GM12892 (cell line): Measurements from ENCODE around the gene ADAT2.

ENCODE experiments used
- DNase-seq: peaks from one replicate; pipeline ENCODE4 v3.0.0; 2011; ENCODE audit not compliant: insufficient read length
- FAIRE-seq: peaks from 2 replicates; lab custom pipeline; 2011; peaks lifted over from hg19 to GRCh38; lab: Jason Lieb, UNC
- POLR2A ChIP-seq: IDR thresholded peaks from 2 replicates; pipeline ENCODE4 v1.6.1; 2011; ENCODE audit warnings: low read depth, low read length, control low read depth
- POLR2AphosphoS5 ChIP-seq: IDR thresholded peaks from 2 replicates; pipeline ENCODE4 v1.6.1; 2011; ENCODE audit warnings: low read depth, low read length, control low read depth
- TAF1 ChIP-seq: IDR thresholded peaks from 2 replicates; pipeline ENCODE4 v1.6.1; 2011; ENCODE audit warnings: low read depth, mild to moderate bottlenecking, control low read depth, low read length, borderline replicate concordance

Gene ADAT2

DNA sequence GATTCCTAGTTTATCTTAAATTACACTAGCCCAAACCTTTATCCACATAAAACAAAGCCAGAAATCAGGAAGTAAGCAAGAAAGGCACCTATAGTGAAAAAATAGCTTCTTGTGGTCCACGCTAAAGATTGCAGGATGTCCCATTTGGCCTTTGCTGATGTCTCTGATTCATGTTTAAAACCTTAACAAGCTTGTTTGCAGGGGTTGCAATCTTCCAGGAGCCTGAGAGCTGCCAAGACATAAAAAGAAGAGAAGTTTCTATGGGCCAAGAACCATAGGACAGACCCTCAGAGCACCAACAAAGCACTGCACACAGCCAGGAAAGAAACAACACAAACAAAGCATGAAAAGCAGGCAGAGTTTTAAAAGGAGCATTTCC is 49.4 kb downstream of the ADAT2 start:
- DNase-seq (no peak), FAIRE-seq (no peak)
- TF ChIP-seq POLR2AphosphoS5 (no peak), TAF1 (no peak), POLR2A (no peak)

DNA sequence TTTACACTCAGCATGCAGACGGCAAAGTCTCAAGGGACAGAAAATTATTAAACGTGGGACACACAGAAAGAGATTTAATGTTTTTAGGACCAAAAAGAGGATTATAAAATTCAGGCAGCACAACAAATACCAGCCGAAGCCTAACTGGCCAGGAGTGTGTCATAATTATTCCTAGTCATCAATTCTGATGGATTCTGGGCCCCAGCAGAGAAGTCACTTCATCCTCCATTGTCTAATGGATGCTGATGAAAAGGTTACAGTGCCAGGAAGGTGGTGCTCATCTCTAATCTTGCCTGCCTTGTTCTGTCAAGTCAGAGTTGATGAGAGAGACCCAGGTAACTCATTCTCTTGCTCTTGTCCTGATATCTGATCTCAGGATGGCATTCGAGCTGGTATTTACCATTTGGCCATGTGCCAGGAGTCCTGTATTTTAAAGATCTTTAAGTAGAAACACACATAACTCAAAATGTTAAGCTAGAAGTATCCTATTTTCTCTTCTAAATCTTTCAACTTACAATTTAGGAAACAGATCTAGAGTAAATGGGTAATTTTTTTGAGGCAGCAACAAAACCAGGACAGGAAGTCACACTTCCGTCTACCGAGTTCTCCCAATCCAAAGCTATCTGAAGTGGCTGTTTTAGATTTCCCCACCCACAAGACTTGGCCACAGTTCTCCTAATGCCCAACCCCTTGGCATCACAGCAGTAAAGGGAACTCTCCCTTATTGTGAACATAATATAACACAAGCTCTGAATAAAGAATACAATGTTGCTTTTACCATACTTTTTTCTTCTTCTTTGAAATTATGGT is 50.0 kb downstream of the ADAT2 start:
- FAIRE-seq: no peak
- DNase-seq: no peak
- TF ChIP-seq POLR2A (no peak), POLR2AphosphoS5 (no peak), TAF1 (no peak)

DNA sequence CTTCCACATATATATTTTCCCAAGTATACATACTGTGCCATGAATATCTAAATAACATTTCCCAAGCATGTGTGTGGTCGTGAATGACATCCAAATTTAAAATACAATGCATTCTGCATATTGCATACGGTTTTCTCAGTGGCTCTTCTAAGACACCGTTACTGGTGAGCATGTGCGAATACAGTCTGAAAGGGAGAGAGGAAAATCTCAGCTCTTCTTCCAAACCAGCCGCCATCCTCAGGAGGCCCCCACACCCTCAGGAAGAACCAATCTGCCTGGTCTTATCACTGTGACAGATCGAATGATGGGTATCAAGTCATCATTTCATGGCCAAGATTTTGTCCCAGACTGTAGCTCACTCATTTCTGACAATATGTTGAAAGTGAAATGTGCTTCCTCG is 50.7 kb downstream of the ADAT2 start:
- TF ChIP-seq POLR2A: no peak
- TF ChIP-seq TAF1: no peak
- no peak for TF ChIP-seq POLR2AphosphoS5
- no peak for FAIRE-seq

DNA sequence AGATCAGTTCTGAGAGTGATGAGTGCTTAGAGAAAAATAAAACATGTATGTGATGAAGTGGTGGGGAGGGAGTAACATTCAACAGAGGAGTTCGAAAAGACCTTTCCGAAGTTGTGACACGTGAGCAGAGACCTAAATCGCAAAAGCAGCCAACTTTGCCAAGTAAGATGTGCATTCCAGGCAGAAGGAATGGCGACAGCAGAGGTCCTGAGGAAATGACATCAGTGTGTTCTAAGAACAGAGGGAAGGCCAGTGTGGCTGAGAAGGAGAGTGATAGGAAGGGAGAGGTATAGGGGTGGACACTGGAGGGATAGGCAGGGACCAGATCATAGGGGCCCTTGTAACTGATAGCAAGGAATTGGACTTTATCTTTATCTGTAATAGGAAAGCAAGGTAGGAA is 51.3 kb downstream of the ADAT2 start:
- DNase-seq (no peak), FAIRE-seq (no peak)

More for the DNA sequence above, 50.7 kb downstream of the ADAT2 start:
- no peak for DNase-seq

GRCh38 chr6:143397227-143398222 is 53.0 kb downstream of the ADAT2 start:
- TF ChIP-seq POLR2AphosphoS5: no peak
- TF ChIP-seq POLR2A: no peak
- TF ChIP-seq TAF1: no peak
- FAIRE-seq (no peak), DNase-seq (no peak)

More for the DNA sequence above, 51.3 kb downstream of the ADAT2 start:
- TF ChIP-seq POLR2AphosphoS5: no peak
- no peak for TF ChIP-seq POLR2A
- TF ChIP-seq TAF1: no peak

DNA sequence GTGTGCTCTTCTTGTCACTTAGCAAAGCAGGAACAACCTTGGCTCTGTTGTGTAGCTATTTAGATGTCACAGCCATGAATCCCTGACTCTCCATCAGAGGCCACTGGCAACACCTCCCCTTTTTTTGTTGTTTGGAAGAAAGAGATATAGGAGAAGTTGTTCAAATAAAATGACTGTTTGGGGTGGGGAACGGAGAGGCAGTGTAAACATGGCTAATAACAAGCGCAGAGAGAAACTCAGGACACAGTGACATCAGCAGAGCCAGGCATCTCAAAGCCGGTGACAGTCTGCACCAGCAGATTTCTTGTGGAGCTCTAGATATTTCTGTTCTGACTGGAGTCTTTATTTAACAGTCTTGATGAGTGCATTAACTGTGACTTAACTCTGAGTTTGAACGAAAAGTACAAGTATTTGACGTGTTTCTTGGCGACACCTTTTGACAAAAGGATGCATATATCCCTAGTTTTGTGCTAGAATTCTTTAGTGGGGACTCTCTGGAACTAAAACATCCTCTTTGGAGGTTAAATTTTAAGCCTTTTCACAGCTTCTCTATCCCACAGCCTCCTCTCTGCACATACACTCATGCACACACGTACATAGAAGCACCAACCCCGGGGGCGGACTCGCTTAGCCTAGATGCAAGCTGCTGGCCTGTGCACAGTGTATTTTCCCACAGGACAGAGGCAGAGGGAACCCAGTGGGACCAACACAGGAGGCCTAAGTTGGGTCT is 53.8 kb downstream of the ADAT2 start:
- TF ChIP-seq TAF1 (no peak), POLR2A (no peak), POLR2AphosphoS5 (no peak)
- no peak for DNase-seq
- no peak for FAIRE-seq

DNA sequence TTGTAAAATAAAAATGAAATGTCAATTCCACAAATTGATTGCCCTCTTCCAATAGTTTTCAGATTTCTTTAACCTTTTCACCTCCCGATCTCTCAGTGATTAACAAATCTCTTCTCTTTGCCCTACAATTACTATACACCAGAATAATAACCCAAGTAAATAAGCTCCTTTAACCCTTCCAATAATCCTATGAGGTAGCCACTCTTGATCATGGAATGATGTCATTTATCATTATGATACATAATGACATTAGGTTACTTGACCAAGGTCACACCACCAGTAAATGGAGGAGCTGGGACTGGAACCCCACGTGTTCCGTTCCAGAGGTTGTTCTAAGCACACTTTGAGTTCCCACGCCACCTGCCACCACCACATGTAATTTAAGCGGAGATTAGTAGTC is 54.8 kb downstream of the ADAT2 start:
- TF ChIP-seq POLR2A (no peak), TAF1 (no peak)
- no peak for DNase-seq
- no peak for FAIRE-seq

GRCh38 chr6:143394389-143394788 is 56.1 kb downstream of the ADAT2 start:
- no peak for TF ChIP-seq TAF1
- no peak for TF ChIP-seq POLR2A
- no peak for TF ChIP-seq POLR2AphosphoS5
- DNase-seq (no peak), FAIRE-seq (no peak)

GRCh38 chr6:143390278-143390677 is 60.2 kb downstream of the ADAT2 start:
- no peak for DNase-seq
- FAIRE-seq: no peak
- TF ChIP-seq POLR2A (no peak), TAF1 (no peak), POLR2AphosphoS5 (no peak)

- DNase-seq (no peak), FAIRE-seq (no peak)
- TF ChIP-seq POLR2AphosphoS5 (no peak), POLR2A (no peak), TAF1 (no peak)
Observed at GRCh38 chr6:143385636-143386035, 64.9 kb downstream of the ADAT2 start.

DNA sequence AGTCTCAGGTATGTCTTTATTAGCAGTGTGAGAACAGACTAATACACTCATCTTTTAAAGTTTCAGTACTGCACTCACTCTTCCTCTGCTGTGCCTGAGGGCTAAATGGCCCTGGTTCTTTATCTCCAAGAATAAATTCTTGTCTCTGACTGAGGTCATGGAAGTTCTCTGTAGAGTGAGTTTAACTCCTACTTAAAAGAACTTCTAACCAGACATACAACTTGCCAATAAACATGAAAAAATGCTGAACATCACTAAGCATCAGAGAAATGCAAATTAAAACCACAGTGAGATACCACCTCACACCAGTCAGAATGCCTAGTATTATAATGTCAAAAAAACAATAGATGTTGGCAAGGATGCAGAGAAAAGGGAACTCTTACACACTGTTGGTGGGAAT is 73.6 kb downstream of the ADAT2 start:
- TF ChIP-seq POLR2A: no peak
- TF ChIP-seq POLR2AphosphoS5: no peak
- TF ChIP-seq TAF1: no peak
- no peak for FAIRE-seq
- DNase-seq: no peak
